H1 (cell line): ENCODE measurements around the gene SRD5A3. TPM values are rescaled to one million over a fixed set of nuclear protein-coding genes. Genes with fewer than 3 reads are reported as not detected.

ENCODE experiments used
- BRCA1 ChIP-seq: IDR thresholded peaks from 2 replicates; pipeline ENCODE4 v1.6.1; 2012; ENCODE audit warnings: low read depth, low read length, improper control_type of control experiment
- CREB1 ChIP-seq: IDR thresholded peaks from 2 replicates; pipeline ENCODE4 v1.6.1; 2012; ENCODE audit warnings: inconsistent platforms
- CTBP2 ChIP-seq: IDR thresholded peaks from 2 replicates; pipeline ENCODE4 v1.7.0; 2011; ENCODE audit warnings: borderline replicate concordance, mild to moderate bottlenecking, moderate library complexity, mixed read lengths, low read length; ENCODE audit not compliant: insufficient read depth, insufficient read length
- E2F6 ChIP-seq: IDR thresholded peaks from 2 replicates; pipeline ENCODE4 v1.6.1; 2012; ENCODE audit warnings: inconsistent platforms
- HDAC6 ChIP-seq: IDR thresholded peaks from one replicate; pipeline ENCODE4 v1.7.1; 2012; ENCODE audit warnings: low read depth, mild to moderate bottlenecking, inconsistent platforms, low read length, moderate library complexity
- KDM4A ChIP-seq: IDR thresholded peaks from one replicate; pipeline ENCODE4 v1.7.1; 2012; ENCODE audit warnings: low read depth, mild to moderate bottlenecking, moderate library complexity, low read length, inconsistent platforms; ENCODE audit not compliant: severe bottlenecking
- MAFK ChIP-seq: IDR thresholded peaks from 2 replicates; pipeline ENCODE4 v1.6.1; 2012; ENCODE audit warnings: low read depth, mild to moderate bottlenecking, improper control_type of control experiment, low read length
- PHF8 ChIP-seq: fragments of 200-600 bp; sonication (generic); conservative IDR thresholded peaks from 2 replicates; pipeline ENCODE4 v1.7.1; 2012; ENCODE audit warnings: low read depth, mild to moderate bottlenecking, inconsistent platforms, low read length, moderate library complexity
- RAD21 ChIP-seq, 2 experiments: IDR thresholded peaks in 1 of 2; conservative IDR thresholded peaks in 1 of 2; 2 replicates each; pipeline ENCODE4 v1.6.1; 2011; ENCODE audit warnings: low read depth in 2 of 2, low read length in 2 of 2, improper control_type of control experiment in 1 of 2, inconsistent platforms in 1 of 2, mild to moderate bottlenecking in 1 of 2, moderate library complexity in 1 of 2
- SP4 ChIP-seq: IDR thresholded peaks from 2 replicates; pipeline ENCODE4 v1.6.1; 2012; ENCODE audit warnings: low read length, inconsistent platforms
- polyA plus RNA-seq, 7 experiments: library from polyadenylated mRNA; depleted of rRNA in 3 of 7; stranded (reverse) in 5 of 7; unstranded in 2 of 7; fragments of >200 nt in 5 of 7; fragments of 200-250 nt in 2 of 7; gene quantifications; 1 replicate in 5 of 7; 2 replicates in 1 of 7; 4 replicates in 1 of 7; pipeline versions ENCODE4 v1.2.1 to v1.2.3, GENCODE V29; 2011 to 2013; ENCODE audit warnings: missing spikeins in 2 of 7, mixed read lengths in 2 of 7
- total RNA-seq: library from RNA; stranded (reverse); fragmentation: NEBNext Ultra II Directional; extraction: Animal tissue kit (Norgen Biotek cat#: 25700); gene quantifications from 2 replicates; pipeline ENCODE4 v1.2.1, GENCODE V29; 2021
- TF ChIP-seq, protein P1 (sequence below): fragments of 300-600 bp; sonication (generic); IDR thresholded peaks from 2 replicates; pipeline ENCODE4 v1.7.1; 2012; ENCODE audit warnings: low read length, moderate library complexity, mild to moderate bottlenecking, inconsistent platforms; ENCODE audit not compliant: insufficient replicate concordance

Gene SRD5A3
- total and polyA plus RNA-seq, 2 of the 8 experiments (the other 6 are each of a cell fraction or from before 2014, with no cell fraction given): 19.6 to 34.6 TPM

- TF ChIP-seq, protein P1, sequence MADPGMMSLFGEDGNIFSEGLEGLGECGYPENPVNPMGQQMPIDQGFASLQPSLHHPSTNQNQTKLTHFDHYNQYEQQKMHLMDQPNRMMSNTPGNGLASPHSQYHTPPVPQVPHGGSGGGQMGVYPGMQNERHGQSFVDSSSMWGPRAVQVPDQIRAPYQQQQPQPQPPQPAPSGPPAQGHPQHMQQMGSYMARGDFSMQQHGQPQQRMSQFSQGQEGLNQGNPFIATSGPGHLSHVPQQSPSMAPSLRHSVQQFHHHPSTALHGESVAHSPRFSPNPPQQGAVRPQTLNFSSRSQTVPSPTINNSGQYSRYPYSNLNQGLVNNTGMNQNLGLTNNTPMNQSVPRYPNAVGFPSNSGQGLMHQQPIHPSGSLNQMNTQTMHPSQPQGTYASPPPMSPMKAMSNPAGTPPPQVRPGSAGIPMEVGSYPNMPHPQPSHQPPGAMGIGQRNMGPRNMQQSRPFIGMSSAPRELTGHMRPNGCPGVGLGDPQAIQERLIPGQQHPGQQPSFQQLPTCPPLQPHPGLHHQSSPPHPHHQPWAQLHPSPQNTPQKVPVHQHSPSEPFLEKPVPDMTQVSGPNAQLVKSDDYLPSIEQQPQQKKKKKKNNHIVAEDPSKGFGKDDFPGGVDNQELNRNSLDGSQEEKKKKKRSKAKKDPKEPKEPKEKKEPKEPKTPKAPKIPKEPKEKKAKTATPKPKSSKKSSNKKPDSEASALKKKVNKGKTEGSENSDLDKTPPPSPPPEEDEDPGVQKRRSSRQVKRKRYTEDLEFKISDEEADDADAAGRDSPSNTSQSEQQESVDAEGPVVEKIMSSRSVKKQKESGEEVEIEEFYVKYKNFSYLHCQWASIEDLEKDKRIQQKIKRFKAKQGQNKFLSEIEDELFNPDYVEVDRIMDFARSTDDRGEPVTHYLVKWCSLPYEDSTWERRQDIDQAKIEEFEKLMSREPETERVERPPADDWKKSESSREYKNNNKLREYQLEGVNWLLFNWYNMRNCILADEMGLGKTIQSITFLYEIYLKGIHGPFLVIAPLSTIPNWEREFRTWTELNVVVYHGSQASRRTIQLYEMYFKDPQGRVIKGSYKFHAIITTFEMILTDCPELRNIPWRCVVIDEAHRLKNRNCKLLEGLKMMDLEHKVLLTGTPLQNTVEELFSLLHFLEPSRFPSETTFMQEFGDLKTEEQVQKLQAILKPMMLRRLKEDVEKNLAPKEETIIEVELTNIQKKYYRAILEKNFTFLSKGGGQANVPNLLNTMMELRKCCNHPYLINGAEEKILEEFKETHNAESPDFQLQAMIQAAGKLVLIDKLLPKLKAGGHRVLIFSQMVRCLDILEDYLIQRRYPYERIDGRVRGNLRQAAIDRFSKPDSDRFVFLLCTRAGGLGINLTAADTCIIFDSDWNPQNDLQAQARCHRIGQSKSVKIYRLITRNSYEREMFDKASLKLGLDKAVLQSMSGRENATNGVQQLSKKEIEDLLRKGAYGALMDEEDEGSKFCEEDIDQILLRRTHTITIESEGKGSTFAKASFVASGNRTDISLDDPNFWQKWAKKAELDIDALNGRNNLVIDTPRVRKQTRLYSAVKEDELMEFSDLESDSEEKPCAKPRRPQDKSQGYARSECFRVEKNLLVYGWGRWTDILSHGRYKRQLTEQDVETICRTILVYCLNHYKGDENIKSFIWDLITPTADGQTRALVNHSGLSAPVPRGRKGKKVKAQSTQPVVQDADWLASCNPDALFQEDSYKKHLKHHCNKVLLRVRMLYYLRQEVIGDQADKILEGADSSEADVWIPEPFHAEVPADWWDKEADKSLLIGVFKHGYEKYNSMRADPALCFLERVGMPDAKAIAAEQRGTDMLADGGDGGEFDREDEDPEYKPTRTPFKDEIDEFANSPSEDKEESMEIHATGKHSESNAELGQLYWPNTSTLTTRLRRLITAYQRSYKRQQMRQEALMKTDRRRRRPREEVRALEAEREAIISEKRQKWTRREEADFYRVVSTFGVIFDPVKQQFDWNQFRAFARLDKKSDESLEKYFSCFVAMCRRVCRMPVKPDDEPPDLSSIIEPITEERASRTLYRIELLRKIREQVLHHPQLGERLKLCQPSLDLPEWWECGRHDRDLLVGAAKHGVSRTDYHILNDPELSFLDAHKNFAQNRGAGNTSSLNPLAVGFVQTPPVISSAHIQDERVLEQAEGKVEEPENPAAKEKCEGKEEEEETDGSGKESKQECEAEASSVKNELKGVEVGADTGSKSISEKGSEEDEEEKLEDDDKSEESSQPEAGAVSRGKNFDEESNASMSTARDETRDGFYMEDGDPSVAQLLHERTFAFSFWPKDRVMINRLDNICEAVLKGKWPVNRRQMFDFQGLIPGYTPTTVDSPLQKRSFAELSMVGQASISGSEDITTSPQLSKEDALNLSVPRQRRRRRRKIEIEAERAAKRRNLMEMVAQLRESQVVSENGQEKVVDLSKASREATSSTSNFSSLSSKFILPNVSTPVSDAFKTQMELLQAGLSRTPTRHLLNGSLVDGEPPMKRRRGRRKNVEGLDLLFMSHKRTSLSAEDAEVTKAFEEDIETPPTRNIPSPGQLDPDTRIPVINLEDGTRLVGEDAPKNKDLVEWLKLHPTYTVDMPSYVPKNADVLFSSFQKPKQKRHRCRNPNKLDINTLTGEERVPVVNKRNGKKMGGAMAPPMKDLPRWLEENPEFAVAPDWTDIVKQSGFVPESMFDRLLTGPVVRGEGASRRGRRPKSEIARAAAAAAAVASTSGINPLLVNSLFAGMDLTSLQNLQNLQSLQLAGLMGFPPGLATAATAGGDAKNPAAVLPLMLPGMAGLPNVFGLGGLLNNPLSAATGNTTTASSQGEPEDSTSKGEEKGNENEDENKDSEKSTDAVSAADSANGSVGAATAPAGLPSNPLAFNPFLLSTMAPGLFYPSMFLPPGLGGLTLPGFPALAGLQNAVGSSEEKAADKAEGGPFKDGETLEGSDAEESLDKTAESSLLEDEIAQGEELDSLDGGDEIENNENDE: no peak
- TF ChIP-seq PHF8: no peak
- TF ChIP-seq CREB1: no peak
- no peak for TF ChIP-seq RAD21 (IDR thresholded peaks at IDR 0.05 in 1 of 2, conservative IDR thresholded peaks at IDR 0.05 in 1 of 2; ENCODE audit: low read depth in 2 of 2, low read length in 2 of 2)
- no peak for TF ChIP-seq CTBP2
- no peak for TF ChIP-seq HDAC6
- no peak for TF ChIP-seq KDM4A
- no peak for TF ChIP-seq SP4
- no peak for TF ChIP-seq BRCA1
- TF ChIP-seq MAFK: no peak
- no peak for TF ChIP-seq E2F6
Observed at GRCh38 chr4:55348466-55348865, 2.4 kb downstream of the SRD5A3 start (continued).
